ENCODE results near the gene APOBEC3H.
"Not testable (repeated sequence)": the region's sequence is repeated elsewhere in the genome, so short reads cannot be mapped to it uniquely, and the experiment has no call there.

APOBEC3H gene

DNA sequence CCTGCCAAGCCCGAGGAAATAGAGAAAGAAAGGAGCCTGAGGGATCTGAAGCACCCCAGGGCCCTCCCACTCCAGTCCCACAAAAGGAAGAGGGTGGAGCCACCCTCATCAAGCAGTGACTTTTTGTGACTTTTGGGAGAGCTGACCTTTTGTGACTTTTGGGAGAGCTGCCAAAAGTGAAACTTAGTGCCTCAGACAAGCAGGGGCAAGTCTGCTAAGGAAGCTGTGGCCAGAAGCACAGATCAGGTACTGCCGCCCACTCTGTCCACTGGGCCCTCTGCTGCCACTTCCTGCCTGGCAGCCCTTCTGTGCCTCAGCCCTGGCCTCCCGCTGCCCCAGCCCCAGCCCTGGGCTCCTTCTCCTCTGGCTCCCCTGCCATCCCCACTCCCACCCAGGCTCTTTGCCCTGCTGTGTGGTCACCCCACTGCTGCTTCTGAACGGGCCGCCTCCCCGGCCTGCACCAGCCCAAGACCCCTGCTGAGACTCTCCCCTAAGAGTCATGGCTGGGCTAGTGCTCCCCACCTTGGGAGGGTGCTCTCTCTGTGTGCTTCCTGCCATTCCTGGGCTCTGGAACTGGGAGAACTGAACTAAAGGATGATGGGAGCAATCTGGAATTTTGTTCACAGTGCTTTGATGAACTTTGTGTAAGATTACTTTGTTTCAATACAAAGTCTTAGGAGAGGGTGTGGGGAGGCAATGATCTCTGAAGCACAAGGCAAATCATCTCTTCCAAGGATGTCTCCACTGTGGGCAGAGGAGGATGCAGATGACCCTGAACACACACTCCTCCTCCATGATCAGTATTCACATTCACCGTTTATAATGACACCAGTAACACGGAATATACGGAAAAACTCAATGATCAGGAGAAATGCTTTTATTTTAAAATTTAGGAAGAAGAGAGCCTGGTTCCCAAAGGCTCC, at the start of gene APOBEC3H:
Gene APOBEC3H (plus strand): TSS at position 147 of the 923 bp plus-strand sequence. CDS start 3,035 bp downstream, outside the sequence.
- no peak for TF ChIP-seq CTCF (IDR thresholded peaks at IDR 0.05)

- TF ChIP-seq CTCF (IDR thresholded peaks at IDR 0.05) = no peak
Observed at GRCh38 chr22:39055658-39056057, 41.4 kb upstream of the APOBEC3H start.

- no peak for TF ChIP-seq CTCF (IDR thresholded peaks at IDR 0.05)
Observed at GRCh38 chr22:39068033-39068785, 28.8 kb upstream of the APOBEC3H start.

DNA sequence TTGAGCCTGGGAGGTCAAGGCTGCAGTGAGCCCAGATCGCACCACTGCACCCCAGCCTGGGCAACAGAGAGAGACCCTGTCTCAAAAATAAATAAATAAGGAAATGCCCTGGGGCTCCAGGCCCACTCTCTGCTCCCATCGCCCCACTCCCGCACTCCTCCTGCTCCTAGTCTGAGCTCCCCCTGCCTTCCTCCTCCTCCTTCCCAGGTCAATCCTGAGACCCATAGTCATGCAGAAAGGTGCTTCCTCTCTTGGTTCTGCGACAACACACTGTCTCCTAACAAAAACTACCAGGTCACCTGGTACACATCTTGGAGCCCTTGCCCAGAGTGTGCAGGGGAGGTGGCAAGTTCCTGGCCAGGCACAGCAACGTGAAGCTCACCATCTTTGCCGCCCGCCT, 26.9 kb upstream of the APOBEC3H start:
- no peak for TF ChIP-seq CTCF (IDR thresholded peaks at IDR 0.05)

DNA sequence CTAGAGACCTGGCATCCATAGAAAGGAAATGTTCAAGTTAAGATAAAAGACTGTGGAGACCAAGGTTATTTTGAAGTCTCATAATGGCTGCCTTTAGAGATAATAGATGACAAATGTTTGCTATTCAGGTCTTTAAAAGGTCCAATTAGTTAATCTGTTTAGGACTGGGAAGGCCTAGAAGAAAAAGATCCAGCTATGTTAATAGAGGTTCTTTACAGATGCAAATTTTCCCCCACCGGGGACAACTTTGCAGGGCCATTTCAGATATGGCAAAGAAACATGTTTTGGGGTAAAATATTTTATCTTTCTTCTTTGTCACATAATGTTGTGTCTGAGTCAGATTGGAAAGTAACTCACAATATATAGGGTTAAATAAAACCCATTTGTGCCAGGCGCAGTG, 23.1 kb upstream of the APOBEC3H start:
- TF ChIP-seq CTCF (IDR thresholded peaks at IDR 0.05) = no peak

GRCh38 chr22:39077026-39077840, 19.8 kb upstream of the APOBEC3H start, which contains the start of gene APOBEC3G:
Gene APOBEC3G (plus strand): TSS chr22:39077275. CDS start chr22:39077362, 87 bp downstream.
- not testable (repeated sequence) for TF ChIP-seq CTCF (IDR thresholded peaks at IDR 0.05)

- TF ChIP-seq CTCF (IDR thresholded peaks at IDR 0.05) = no peak
Observed at GRCh38 chr22:39078329-39078728, 18.7 kb upstream of the APOBEC3H start.

Measured in LNCAP (cell line).